ENCODE measurements around the gene CEMIP.

The CEMIP gene

GRCh38 chr15:80942266-80942665, 163.1 kb downstream of the CEMIP start:
- TF ChIP-seq CTCF (conservative IDR thresholded peaks at IDR 0.05; ENCODE audit: control insufficient read depth, insufficient read depth, low read depth, low read length): no peak
- DNase-seq (ENCODE audit: low read depth): no peak
- no peak overlapping the region for H3K4me3 ChIP-seq (ENCODE audit: control insufficient read depth, low read depth, low read length)

GRCh38 chr15:80942746-80943565, 163.8 kb downstream of the CEMIP start:
- H3K4me3 ChIP-seq (ENCODE audit: control insufficient read depth, low read depth, low read length): no peak overlapping the region
- peak; percentile 58 for DNase-seq (ENCODE audit: low read depth)
- peak; percentile 14 for TF ChIP-seq CTCF (conservative IDR thresholded peaks at IDR 0.05; ENCODE audit: control insufficient read depth, insufficient read depth, low read depth, low read length)

- no peak for TF ChIP-seq CTCF (conservative IDR thresholded peaks at IDR 0.05; ENCODE audit: control insufficient read depth, insufficient read depth, low read depth, low read length)
- no peak for DNase-seq (ENCODE audit: low read depth)
- H3K4me3 ChIP-seq (ENCODE audit: control insufficient read depth, low read depth, low read length): no peak overlapping the region
Observed at GRCh38 chr15:80944818-80945217, 165.6 kb downstream of the CEMIP start.

- TF ChIP-seq CTCF (conservative IDR thresholded peaks at IDR 0.05; ENCODE audit: control insufficient read depth, insufficient read depth, low read depth, low read length): no peak
- no peak overlapping the region for H3K4me3 ChIP-seq (ENCODE audit: control insufficient read depth, low read depth, low read length)
- DNase-seq (ENCODE audit: low read depth): no peak
Observed at GRCh38 chr15:80945605-80946004, 166.4 kb downstream of the CEMIP start.

GRCh38 chr15:80946576-80946975, 167.4 kb downstream of the CEMIP start:
- no peak for DNase-seq (ENCODE audit: low read depth)
- no peak for TF ChIP-seq CTCF (conservative IDR thresholded peaks at IDR 0.05; ENCODE audit: control insufficient read depth, insufficient read depth, low read depth, low read length)
- H3K4me3 ChIP-seq (ENCODE audit: control insufficient read depth, low read depth, low read length): no peak overlapping the region

GRCh38 chr15:80948651-80949292, 169.6 kb downstream of the CEMIP start:
- TF ChIP-seq CTCF (conservative IDR thresholded peaks at IDR 0.05; ENCODE audit: control insufficient read depth, insufficient read depth, low read depth, low read length): no peak
- H3K4me3 ChIP-seq (ENCODE audit: control insufficient read depth, low read depth, low read length): no peak overlapping the region
- DNase-seq (ENCODE audit: low read depth): no peak
